HG03565 (cell line): Measurements from ENCODE around the gene PWP1.

Source experiments
- ATAC-seq: cut with Tn5 transposase; IDR thresholded peaks from one replicate; pipeline ENCODE4 v1.9.1; 2021; ENCODE audit warnings: mild to moderate bottlenecking, moderate library complexity; ENCODE audit not compliant: unreplicated experiment

Gene PWP1

DNA sequence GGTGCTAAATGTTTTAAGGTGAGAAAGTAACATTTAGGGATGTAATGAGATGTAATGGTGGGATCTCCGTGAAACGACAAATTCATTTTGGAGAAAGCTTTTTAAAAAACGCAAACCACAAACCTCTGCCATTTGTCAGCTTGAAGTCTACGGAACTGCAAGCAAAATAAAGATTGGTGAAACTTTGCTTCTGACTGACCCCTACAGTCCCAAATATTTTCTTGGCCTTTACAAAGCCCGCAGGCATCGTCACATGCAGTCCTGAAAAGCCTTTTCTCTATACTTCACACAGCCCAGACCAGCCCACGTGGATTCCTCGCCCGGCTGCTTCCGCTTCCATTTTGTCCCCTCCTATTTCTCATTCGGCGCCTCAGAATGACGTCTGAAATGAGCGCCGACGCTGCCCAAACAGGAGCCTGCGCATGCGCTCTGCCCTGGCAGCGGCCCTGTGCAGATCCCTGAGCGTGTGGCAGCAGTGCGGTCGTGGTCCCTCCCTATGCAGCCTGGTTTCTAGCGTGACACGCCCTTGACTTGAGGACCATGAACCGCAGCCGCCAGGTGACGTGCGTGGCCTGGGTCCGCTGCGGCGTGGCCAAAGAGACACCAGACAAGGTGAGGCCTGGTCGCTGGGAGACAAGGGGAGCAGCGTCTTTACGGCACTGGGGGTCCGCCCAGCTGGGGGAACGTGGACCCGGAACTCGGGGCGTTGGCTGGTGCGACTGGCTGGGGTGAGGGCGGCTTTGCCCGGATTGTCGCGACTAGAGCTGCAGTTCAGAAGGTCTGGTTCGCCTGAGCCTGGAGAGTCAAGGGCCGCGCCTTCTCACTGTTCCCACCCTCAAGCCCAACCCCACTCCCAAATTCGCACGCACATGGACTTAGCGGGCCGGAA, at the start of gene PWP1:
TSS of gene PWP1 (plus strand) at position 440 of the 889 bp plus-strand sequence. CDS start at position 541, 101 bp downstream.
- peak; percentile 66 for ATAC-seq

DNA sequence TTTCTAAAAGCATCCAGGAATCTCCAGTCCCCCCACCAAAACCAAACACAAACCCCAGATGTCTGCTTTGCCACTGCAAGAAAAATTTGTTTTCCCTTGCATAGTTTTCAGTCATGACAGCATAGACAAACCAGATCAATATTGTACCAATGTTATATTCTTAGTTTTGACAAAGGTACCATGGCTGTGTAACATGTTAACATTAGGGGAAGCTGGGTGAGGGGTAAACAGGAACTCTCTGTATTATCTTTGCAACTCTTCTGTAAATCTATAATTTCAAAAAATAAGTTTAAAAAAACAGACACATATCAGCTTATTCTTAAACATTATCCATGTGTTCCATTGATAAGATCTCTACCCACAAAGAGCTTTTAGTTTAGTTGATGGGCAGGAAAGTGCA, 44.4 kb upstream of the PWP1 start:
- ATAC-seq = no peak

DNA sequence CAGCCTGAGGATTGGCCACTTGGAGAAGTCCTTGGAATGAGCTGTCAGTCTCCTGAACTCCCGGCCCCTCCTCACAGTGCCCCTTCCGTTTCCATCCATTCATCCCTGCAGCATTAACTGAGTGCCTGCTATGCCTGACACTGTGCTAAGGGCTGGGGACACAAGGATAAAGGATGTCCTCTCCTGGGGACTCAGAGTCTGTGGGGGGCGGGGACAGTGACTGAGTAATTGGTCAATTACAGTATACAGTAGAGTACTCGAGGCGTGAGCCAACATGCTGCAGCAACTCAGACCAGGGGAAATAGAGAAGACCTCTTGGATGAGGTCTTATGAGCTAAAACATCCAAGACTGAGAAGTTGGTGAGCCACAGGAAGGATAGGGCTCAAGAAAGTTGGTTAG, 43.4 kb upstream of the PWP1 start:
- ATAC-seq = no peak

DNA sequence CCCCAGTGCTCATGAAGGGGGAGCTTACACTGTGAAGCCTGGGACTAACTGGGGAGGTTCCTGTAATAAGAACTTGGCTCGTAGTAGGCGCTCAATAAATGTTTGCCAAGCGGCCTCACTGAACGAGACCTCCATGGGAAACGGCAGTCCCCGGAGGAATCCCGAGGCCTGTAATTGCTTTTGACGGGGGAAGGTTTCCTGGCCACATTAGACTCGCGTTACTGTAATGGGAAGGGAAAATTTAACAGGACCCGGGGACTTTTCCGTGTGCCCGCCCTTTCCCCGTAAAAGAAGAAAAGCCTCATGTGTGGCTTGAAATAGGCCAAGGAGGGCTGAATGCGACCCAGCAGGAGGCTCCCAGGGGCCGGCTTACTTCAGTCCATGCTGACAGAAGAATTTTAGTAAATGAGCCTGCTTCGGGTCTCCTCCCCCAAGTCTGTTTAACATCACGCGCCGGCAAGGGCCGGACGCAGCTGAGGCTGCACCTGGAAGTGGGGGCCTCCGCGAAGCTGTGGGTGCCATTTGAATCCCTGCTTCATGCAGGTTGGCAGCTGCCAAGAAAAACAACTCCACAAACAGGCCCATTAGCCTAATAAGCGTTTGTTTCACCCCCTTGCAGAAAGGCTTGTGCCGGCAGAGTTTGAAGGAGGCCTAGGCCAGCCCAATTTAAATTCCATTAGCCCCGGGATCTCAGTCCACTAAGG, 39.8 kb upstream of the PWP1 start:
- no peak for ATAC-seq

DNA sequence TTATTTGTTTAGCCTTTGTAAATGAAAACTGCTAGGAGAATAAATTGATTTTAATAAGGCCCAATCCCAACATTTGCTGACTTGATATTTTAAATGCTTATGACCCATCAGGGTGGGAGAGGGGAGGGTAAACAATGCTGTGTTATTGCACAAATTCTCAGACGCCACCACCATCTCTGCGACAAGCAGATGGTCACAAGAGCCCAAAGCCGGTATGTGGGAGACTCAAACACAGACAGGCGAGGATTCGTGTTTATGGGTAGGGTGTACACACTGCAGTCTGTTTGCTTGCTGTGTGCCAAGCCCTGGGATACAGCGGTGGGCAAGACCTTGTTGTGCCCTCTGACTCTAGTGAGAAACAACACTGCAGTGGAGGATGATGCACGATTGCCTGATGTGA, 39.2 kb upstream of the PWP1 start:
- ATAC-seq = no peak

DNA sequence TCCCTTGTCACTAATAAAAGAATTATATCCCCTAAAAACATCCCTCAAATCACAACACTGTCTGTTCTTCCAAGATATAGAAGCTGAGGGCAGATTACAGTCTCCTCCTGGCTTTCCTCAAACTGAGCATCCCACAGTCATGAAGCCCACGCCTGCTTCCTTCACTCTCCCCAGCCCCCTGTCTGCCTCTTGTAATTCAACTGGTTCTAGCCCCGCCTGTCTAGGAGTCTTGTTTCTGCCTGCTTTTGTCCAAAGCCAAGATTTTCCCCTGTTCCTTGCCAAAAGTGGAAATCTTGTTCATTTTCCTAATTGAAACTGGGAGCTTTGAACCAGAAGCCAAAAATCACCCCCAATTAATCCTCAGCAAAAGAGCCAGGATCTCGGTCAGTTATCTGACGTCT, 35.9 kb upstream of the PWP1 start:
- ATAC-seq = no peak

DNA sequence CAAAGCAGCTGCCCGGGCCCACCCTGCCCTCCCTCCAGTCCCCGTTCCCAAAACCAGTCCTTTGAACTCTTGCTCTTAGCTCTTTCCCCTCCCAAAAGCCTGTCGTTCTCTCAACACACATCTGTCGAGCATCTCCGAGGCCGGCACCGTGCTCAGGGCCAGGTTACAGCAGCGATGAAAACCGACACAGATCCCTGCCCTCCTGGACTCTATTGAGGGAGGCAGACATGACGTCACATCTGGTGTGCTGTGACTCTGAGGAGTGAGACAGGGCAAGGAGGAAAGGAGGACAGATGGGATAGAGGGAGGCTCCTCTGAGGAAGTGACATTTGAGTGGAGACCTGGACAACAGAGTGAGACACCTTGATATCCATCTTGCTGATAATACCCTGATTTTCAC, 34.6 kb upstream of the PWP1 start:
- ATAC-seq = no peak

DNA sequence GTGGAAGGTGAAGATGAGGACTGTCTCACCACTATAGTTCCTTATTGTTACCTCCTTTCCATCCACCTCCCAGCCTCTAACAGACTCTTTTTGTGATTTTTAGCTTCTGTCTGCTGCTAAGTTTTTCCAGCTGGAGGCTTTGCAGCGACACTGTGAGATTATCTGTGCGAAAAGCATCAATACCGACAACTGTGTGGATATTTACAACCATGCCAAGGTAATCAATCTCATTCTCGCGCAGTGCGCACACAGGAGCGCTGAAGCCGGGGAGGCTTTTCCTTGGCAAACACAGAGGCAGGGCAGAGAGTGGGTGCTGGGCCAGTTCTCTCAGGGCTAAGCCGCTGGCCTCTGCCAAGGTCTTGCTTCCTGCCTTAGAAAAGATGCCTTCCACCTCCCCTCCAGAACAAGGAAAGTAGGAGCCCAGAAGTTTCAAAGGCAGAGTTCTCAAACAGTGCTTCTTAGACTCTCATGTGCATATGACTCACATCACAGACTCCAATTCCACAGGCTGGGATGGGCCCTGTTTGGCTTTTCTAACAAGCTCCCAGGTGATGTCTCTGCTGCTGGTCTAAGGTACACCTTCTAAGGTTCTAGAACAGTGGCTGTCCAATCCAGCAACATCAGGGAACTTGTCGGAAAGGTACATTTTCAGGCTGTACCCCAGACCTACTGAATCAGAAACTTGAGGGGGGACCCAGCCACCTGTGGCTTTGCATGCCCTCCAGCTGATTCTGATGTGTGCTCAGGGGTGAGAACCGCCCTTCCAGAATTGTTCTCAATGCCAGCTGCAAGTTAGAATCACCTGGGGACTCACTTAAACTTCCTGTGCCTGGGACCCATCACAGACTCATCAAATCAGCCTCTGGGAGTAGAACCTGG, 33.8 kb upstream of the PWP1 start:
- no peak for ATAC-seq

DNA sequence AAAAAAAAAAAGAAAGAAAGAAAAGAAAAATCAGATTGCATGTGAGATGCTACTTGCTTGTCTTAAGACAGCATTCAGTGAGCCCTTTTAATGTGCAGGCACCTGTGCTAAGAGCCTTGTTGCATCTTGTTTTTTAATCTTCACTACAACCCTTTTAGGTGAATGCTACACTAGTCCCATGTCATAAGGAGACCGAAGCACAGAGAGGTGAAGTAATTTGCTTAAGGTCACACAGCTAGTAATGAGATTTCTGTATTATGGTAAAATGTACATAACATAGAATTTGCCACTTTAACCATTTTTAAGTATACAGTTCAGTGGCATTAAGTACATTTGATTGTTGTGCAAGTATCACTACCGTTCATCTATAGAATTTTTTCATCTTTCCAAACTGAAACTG, 32.1 kb upstream of the PWP1 start:
- ATAC-seq = no peak

DNA sequence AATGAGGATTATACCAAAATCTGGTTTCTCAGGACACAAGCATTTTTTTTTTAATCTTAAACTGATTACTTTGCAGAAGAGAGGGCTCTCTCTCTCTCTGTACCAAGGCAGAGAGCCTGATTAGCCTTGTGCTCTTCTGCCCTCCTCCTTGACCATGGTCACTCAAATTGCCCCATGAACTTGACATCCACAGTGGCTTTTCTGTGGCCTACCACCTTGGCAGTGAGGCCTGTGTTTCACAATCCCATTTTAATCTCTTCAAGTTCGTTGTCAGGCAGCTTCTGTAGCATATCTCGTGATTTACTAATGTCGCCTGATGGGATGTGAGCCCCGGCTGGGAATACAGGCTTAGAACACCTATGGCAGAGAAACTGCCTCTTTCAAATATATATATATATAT, 30.7 kb upstream of the PWP1 start:
- ATAC-seq = no peak

DNA sequence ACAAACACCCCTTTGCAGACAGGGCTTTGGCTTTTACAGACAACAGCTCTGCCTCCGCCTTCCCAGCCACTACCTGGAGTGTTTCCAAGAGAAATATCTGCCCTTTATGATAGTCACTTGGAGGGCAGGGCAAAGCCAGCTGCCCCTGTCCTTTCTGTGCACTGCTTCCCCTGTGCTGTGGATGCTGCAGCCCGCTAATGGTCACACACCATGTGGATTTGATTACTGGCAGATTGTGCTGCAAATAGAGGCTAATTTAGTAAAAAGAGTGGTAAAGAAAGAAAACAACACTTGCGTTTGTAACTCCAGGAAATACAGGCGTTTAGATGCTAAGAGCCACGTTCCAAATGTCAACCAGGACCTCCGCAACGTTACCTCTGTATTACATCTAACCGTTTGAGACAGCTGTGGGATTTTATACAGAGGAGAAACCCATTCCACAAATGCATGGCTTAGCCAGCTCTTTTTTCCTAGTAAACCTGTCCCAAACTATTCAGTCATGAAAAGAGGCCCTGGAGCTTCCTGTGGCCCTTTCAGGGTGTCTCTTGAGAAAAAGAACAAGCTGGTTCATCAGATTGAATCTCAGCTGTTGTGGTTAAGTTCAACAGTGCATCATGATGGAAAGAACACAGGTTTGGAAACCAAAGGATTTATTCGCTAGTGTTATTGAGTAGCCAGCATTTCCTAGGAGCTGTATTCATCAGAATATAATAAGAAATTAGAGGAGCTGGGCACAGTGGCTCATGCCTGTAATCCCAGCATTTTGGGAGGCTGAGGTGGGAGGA, 30.1 kb upstream of the PWP1 start:
- ATAC-seq = no peak

DNA sequence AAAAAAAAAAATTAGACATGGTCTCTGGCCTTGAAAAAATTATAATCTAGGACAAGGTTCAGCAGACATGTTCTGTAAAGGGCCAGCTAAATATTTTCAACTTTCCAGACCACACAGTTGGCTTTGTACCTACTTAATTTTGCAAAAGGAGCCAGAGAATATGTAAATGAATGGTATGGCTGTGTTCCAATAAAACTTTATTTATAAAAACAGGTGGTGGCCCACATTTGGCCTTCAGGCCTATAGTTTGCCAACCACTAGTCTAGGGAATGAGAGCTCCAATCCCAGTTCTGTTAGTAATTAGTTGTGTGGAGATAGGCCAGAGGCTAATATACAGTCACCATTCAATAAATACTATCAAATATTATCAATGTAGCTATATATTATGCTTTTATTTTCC, 29.3 kb upstream of the PWP1 start:
- no peak for ATAC-seq

DNA sequence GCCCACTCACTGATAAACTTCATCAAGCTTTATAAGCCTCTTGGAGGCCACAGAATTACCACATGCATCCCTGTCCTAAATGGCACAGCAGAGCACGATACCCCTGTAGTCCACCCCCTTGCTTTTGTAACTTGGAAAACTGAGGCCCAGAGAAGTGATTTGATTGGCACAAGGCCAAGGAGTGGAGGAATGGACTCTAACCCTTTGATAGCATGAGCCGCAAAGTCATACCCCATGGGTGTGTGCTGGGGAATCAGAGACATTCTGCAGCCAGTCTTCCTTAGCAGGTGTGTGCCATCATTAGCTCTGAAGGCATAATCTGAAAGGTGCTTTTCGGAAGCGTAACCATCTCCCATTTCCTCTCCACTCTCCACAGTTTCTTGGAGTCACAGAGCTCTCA, 28.5 kb upstream of the PWP1 start:
- no peak for ATAC-seq

DNA sequence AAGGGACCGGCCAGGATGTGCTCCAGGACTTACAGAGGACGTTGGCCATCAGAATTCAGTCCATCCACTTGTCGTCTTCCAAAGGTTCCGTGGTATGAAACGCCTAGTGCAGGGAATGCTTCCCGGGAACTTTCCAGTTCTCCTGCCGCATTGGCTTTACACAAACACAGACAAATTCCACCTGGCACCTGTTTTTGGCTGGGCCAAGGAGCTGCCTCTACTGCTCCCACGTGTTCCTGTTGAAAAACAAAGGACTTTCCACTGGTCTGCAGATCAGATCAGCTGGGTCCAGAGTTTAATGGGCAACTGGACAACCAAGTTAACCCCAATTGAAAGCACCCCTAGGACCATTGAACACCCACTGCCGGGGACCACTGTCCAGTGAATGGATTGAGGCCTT, 28.0 kb upstream of the PWP1 start:
- ATAC-seq = no peak

DNA sequence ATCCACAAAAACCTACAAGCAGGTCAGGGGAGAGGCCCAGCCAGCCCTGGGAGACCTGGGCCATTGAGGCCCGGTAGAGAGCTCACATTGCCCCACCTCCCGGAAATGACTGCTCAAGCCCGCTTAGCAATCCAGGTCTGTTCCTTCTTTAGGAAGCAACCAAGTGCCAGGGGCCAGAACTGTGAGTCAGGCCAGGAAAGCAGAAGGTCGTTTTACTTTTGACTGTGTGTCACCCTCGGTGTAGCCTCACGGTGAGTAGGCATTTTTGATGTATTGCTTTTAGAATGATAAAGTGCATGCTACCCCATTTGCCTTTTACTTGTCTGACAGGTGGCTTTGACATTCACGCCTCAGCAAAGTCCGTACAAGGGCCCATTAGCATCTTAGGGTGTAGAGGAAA, 25.4 kb upstream of the PWP1 start:
- no peak for ATAC-seq

DNA sequence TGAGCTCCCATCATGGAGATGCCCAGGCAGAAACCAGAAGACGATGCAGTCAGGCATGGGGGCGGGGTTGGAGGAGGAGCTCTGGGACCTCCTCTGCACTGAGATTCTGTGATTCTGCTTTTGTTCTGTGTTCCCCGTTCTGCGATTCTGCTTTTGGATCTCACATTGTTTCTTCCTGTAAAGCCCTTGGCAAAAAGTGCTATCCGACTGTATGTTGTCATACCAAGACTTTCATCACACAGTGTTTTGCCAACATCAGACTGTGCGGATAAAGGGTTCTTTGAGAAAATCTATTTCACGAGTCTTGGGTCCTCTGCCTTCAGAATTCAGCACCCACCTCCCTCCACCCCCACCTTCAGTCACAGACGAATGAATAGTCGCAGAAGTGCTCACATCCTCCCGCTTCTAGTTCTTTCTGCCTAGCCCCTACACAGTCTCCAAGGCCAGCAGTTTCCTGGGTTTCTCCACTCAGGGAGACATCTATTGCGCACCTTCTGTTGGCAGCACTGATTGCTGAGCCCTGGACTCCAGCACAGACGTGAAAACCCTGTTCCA, 24.7 kb upstream of the PWP1 start:
- ATAC-seq = no peak

DNA sequence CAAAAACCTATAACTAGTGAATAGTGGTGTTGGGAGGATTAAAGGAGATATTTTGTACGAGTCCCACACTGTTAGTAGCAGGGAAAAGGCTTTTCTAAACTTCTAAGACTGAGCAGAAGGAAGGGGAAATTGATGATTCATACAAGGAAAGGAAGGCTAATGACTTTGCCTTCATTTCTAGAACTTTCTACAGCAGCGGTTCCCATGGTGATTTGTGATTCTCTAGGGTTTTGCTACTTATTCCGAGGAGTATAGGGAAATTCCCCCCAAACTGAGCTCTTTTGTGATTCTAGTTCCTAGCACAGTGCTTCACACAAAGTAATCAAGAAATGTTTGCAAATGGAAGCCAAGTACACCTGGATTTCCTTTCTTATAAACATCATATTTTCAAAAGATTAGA, 23.8 kb upstream of the PWP1 start:
- ATAC-seq = no peak

DNA sequence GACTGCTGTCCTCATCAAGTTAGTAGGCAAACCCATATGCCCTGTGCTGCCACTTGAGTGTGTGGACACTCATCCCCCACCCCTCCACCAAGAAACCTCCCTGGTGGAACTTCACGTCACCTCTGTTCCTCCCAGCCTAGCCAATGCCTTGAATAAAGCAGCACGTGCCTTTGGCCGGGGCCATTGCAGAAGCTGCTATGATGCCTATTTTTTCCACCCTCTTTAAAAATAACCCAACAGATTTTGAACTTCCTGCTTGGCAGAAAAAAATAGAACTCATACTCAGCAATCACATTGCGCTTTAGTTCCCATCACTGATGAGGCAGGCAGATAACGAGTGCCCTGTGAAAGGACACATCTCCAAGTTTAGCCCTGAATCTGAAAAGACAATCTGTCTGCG, 23.1 kb upstream of the PWP1 start:
- no peak for ATAC-seq

DNA sequence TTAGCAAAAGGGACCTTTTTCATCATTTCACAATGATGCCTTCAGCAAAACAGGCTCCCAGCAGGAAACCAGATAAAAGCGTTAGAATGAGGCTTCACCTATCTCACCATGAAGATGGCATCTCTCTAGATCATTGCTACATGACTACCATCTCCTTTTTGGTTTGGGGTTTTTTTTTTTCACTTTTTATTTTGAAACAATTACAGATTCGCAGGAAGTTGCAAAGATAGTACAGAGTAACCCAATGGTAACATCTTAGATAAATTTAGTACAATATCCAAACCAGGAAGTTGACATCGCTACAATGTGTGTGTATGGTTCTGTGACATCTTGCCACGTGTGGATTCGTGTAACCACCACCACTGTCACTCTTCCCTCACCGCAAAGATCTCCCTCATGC, 22.3 kb upstream of the PWP1 start:
- no peak for ATAC-seq

DNA sequence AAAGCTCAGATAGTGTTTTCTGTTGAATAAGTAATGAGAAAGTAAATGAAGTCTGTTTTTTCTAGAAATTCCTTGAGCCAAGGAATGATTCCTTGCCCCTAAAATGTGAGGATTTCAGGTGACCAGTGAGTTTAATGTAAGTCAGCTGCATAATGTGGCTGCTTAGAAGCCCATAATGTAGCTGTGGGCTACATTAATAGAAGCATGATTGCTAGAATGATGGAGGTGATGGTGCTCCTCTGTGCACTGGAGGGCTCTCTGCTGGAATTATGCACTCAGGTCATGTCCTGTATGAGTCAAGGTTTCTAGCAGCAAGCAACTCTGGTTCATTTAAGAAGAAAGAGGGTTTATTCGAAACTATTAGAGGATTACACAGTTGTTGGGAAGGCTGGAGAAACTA, 19.6 kb upstream of the PWP1 start:
- ATAC-seq = no peak
